T-helper 9 cell (primary cell): ENCODE data around the gene DNASE1L3.

Experiments
- DNase-seq: peaks from one replicate; pipeline ENCODE4 v3.0.0-alpha.2; 2020

DNASE1L3 gene

DNA sequence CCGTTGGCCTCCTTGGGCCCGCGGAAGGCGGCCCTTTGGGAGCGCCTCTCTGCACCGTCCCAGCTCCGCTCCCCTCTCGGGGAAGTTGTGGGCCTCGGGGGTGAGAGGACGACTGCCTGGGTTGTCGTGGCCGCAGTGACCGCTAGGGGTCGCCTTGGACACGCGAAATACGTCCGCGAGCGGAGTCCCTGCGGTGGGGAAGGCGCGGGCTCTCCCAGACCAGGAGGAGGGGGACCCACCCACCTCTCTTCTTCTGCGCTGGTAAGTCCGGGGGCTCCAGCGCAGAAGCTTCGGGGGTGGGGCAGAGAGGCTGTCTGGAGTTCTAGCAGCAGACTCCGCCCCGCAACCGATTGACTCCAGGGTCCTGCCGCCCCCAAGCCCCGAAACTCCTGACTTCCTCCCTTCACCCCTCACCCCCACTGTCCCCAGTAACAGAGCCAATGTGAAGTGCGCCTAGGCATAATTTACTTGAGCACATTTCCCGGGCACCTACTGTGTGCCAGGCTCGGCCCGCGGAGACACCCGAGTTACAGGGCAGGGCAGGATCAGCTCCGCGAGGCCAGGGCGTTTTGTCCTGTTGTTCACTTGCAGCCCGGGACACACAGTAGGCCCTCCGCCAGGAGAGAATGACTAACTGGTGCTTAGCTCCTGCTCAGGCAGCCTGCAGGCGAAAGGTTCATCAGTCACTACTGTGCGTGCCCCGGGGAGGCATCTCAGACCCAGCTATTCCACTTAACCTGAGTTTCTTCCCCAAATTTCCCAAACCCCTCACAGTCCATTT lies 32.8 kb downstream of the DNASE1L3 start:
- DNase-seq: peak; percentile 89

- no peak for DNase-seq
Observed at GRCh38 chr3:58176827-58177489, 33.8 kb downstream of the DNASE1L3 start.

DNA sequence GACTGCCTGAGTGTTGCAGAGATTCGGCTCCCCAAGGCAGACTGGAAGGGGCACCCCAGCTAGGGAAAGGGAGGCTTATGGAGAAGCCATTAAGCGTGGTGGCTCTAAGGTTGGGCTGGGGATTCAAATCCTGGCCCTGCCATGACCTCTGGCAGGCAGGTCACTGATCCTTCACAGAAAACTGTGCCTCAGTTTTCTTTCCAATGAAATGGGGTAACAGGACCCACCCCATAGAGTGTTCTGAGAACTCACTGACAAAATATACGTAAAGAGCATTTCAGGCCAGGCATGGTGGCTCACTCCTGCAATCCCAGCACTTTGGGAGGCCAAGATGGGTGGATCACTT lies 34.6 kb downstream of the DNASE1L3 start:
- no peak for DNase-seq

- no peak for DNase-seq
Observed at GRCh38 chr3:58175437-58176184, 35.2 kb downstream of the DNASE1L3 start.

- DNase-seq: no peak
Observed at GRCh38 chr3:58175187-58175436, 35.7 kb downstream of the DNASE1L3 start.

DNA sequence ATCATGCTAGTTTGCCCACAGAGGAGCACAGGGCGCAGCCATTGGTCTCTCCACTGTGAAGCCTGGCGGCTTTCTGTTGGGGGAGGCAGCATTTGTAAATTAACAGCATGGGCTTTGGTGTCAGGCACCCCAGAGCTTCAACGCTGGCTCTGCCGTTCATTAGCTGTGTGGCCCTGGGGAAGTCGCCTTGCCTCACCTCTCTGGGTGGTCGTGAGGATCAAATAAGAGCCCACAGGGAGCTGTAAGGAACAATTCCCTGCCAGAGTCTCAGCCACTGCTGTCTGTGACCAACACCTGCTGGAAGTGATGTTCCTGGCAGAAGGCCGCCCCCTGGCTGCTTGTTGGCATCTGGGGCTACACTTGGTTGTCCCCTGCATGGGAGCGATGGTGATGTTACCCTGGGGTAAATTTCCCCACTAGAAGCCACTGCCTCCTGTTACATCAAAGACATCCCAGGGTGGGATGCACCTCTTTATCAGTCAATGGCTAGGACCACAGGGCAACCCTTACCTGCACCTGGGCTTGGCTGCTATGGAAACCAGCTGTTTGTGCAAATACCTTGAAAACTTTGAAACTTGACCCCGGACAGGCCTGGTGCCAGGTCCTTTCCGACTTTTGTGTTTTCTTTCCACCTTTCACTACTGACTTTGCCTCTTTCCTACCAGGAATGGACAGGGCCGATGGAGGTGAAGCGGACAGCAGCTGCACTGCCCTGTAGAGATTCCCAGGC lies 36.9 kb downstream of the DNASE1L3 start:
- DNase-seq: no peak

DNA sequence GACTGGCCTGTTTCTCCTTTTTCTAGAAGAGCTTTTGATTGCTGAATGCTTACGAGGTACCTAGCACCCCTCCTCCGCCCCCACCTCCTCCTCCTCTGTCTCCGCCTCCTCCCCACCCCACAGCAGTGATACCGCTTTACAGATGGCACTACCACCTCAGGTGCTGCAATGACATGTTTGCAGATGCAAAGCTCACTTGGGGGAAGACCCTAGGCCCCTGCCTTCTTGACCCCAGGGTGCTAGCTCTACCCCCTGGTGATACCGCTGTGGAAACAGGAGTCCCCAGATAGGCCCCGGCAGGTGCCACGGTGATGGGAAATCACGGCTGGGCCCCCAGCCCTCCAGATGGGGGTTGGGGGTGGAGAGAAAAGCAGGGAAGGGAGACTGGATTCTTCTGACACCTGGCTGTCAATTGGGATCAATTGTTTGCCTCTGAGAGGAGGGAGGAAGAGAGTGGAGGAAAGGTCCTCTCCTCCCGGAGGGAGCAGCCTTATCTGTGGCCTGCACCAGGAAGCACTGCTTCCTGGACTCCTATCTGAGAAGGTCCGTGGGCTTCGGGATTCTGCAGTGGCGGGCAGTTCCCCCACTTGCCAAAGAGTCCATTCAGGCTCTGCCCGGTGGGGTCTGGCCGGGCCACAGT lies 37.6 kb downstream of the DNASE1L3 start:
- DNase-seq: no peak

- DNase-seq: no peak
Observed at GRCh38 chr3:58171126-58171525, 39.6 kb downstream of the DNASE1L3 start.

DNA sequence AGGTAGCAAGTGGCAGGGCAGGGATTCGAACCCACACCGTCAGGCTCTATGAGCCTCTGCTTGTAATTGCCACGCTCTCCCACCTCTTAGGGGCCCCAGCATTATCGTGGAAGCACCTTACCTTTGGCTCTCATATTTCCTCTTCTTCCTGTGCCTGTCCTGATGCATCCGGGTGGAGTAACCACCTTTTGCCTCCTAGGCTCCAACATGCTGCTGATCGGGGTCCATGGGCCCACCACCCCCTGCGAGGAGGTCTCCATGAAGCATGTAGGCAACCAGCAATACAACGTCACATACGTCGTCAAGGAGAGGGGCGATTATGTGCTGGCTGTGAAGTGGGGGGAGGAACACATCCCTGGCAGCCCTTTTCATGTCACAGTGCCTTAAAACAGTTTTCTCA lies 40.4 kb downstream of the DNASE1L3 start:
- DNase-seq: no peak

DNA sequence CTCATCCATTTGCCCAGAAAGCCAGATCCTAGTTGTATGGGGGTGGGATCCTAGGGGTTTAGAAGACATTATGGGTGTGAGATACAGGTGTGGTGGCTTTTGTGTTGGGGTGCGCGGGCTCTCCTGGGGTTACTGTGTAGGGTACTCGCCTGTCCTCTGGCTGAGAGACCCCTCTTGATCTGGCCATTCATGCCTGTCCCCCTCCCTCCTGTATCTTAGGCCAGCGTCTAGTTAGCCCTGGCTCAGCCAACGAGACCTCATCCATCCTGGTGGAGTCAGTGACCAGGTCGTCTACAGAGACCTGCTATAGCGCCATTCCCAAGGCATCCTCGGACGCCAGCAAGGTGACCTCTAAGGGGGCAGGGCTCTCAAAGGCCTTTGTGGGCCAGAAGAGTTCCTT lies 41.4 kb downstream of the DNASE1L3 start:
- no peak for DNase-seq

- no peak for DNase-seq
Observed at GRCh38 chr3:58168498-58168897, 42.3 kb downstream of the DNASE1L3 start.

DNA sequence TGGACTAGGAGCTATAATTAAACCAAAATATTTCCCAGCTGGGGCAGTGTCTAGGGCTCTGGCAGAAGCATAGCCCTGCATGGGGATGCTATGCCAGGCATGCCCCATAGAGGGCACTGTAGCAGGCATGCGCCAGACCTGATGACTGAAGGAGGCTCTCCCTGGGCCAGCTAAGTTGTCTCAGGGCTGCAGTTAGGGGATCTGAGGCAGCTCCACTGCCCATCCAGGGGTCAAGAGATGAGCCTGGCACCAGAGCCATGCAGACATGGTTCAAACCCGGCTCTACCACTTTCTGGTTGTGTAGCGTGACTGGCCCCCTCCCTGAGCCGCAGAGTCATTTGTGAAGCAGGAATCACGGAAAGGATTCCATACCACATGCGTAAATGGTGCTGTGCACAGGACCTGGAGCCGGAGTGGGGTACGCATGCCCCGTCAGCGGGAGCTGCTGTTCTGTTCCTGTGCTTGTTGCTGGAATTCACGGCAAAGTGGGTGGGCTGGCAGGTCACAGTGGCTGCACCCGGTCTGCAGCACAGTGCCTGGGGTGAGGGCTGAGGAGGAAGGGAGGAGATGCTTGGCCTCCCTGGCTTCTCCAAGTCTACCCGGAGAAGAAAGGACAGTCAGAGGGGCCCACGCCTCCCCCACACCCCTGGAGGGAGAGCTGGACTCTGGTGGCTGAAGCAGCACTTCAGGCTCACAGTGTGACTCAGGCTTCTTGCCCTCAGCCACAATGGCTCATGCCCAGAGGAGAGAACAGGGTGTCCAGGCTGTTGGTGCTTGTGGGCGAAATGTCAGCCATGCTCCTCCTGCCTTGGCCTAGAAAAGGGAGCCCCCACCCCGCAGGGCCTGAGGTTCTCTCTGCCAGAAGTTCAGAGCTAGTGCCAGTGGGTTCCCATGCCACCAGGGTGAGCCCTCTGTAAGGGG lies 43.1 kb downstream of the DNASE1L3 start:
- peak; percentile 34 for DNase-seq

DNA sequence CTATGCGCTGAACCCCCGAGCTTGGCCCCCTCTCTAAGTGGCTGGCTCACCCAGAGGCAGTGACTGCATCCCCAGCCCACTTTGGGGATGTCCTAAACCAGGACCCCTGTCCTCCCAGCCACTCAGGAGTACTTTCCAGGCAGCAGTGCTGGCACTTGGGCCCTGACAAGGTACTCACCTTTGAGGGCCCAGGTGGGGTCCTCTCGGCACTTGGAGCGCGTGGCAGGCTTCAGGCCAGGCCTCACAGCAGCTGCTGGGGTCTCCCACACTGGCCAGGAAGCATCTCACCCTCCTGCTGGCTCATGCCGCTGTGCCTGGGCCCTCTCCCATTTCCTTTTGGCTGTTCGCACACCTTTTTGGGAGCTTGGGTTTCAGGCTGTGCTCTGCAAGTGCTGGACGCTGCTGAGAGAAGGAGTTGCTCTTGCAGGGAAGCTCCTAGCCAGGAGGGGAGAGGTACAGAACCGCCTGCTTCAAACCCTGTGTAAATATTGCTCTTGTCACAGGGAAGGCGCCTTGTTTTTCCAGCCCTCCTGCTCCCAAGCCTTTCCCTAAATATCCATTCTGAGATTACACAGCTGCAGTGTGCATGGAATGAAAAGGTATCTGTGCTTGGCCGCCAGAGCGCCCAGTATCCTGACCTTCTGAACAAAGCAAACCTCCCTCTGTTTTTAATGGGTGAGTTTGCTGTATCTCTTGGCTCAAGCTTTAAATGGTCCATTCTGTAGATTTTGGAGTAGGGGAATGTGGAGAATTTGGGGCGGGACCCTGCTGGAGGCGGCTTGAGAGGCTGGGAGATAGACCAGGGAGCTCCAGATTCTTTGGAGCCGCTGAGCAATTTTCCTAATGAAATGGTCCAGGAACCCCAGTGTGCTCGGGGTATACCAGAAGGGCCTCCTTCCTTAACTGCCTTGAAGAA lies 45.6 kb downstream of the DNASE1L3 start:
- DNase-seq: no peak

- no peak for DNase-seq
Observed at GRCh38 chr3:58164199-58164879, 46.4 kb downstream of the DNASE1L3 start.

DNA sequence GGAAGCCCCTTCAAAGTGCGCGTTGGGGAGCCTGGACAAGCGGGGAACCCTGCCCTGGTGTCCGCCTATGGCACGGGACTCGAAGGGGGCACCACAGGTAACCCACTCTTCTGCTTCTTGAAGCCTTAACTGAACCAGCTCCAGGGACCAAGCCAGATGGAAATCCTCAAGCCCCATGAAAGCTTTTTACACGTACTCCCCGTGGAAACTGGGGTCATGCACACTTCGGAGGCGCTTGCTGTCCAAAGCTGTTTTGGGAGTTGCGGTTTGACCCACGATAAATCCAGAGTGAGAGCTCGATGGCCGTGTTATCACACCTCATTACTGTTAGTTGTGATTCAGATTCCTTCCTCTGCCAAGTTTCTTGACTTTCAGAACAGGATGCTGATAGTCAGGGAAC lies 47.5 kb downstream of the DNASE1L3 start:
- DNase-seq: no peak

DNA sequence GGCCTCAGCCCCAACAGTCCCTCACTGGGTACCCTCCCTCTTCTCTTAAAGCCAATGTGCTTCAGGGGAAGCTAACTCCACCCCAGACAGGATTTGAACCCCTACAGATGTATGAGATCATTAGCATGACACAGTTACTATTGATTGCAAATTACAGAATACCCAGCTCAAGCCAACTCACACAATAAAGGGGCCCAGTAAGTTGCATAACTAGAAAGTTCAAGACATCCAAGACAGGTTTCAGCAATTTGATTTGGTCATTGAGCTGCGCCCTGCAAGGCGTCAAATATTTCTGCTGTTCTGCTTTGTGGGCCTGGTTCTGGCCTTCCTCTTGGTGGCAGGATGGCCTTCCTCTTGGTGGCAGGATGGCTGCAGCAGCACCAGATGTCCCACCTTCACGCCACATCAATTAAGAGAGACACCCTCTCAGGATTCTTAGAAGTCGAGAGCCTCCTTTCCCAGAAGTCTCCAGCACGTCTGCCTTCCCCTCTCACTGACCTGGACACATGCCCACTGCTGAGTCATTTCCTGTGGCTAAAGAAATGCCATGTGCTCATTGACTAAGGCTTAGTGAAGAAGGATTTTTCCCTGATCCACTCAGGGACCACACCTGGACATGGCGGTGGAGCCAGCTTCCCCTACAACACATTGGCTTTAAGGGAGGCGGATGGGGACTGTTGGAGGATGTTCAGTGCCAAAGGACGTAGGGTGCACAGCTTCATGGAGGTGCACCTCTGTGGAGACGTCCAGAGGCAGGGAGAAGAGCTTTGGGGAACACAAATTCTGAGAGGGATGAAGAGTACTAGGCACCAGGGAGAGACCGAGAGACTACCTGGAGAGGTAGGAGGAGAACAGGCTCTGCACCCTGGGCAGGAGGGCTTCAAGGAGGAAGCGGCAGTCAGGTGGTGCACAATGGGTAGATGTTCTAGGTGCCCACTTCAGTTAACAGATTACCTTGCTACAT lies 49.1 kb downstream of the DNASE1L3 start:
- no peak for DNase-seq

DNA sequence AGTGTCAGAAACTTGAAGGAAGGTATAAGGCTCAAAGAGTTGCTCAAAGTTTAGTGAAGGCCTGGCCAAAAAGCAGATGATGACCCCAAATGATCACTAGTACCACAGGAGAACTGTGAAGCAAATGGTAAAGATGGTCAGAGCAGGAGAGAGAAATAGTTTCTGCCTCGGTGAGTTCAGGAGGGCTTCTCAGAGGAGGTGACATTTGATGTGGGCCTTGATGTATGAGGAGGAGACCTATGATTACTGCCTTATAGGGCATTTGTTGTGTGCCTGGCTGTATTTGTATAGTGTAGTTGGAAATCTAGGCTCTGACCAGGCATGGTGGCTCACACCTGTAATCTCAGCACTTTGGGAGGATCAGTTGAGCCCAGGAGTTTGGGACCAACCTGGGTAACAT lies 50.4 kb downstream of the DNASE1L3 start:
- no peak for DNase-seq

- DNase-seq: no peak
Observed at GRCh38 chr3:58158442-58159153, 52.2 kb downstream of the DNASE1L3 start.
